Progenitor cell of endocrine pancreas (in vitro differentiated cells): ENCODE data around the gene SLC44A2. TPM values are rescaled to one million over a fixed set of nuclear protein-coding genes. Genes with fewer than 3 reads are reported as not detected.

Experiments
- DNase-seq: peaks from one replicate; pipeline ENCODE4 v3.0.0; 2021; ENCODE audit warnings: low spot score; ENCODE audit not compliant: unreplicated experiment
- H3K27ac Mint-ChIP-seq: 2 replicates; pipeline ENCODE4 v1.8.0; 2021; ENCODE audit warnings: mild to moderate bottlenecking, moderate library complexity, mixed read lengths
- H3K27me3 Mint-ChIP-seq: 2 replicates; pipeline ENCODE4 v1.8.0; 2021; ENCODE audit warnings: mixed read lengths
- H3K36me3 Mint-ChIP-seq: 2 replicates; pipeline ENCODE4 v1.8.0; 2022; ENCODE audit warnings: mixed read lengths; ENCODE audit not compliant: insufficient read depth
- H3K4me1 Mint-ChIP-seq: 2 replicates; pipeline ENCODE4 v1.8.0; 2021; ENCODE audit warnings: low read depth, mixed read lengths
- H3K4me3 Mint-ChIP-seq: 2 replicates; pipeline ENCODE4 v1.8.0; 2021; ENCODE audit warnings: low read depth, mild to moderate bottlenecking, moderate library complexity, mixed read lengths
- H3K9me3 Mint-ChIP-seq: 2 replicates; pipeline ENCODE4 v1.8.0; 2021; ENCODE audit warnings: low read depth, mixed read lengths
- CTCF ChIP-seq: fragments of 200-600 bp; sonication (generic); IDR thresholded peaks from one replicate; pipeline ENCODE4 v1.5.0; 2021; ENCODE audit warnings: antibody characterized with exemption, mild to moderate bottlenecking; ENCODE audit not compliant: unreplicated experiment
- total RNA-seq: library from RNA; stranded (reverse); gene quantifications from 2 replicates; pipeline ENCODE4 v1.2.1, GENCODE V29; 2021

SLC44A2 gene
- total RNA-seq, 1 donor from 2014 or later, result 164 TPM

- no peak for TF ChIP-seq CTCF
- Mint-ChIP-seq H3K9me3 (no peaks in the 10 kb centered on the region), H3K4me1 (peaks cover 12% of the 10 kb centered on the region), H3K27ac (no peak overlapping the region), H3K36me3 (no peaks in the 10 kb centered on the region), H3K4me3 (peak overlapping the region; percentile 58), H3K27me3 (peaks cover 5% of the 10 kb centered on the region)
- no peak for DNase-seq
Observed at GRCh38 chr19:10604460-10604980, 20.8 kb upstream of the SLC44A2 start.

GRCh38 chr19:10611907-10612306 lies 13.4 kb upstream of the SLC44A2 start:
- no peak for DNase-seq
- Mint-ChIP-seq H3K4me1 (no peaks in the 10 kb centered on the region), H3K36me3 (no peaks in the 10 kb centered on the region), H3K9me3 (no peaks in the 10 kb centered on the region), H3K27ac (no peak overlapping the region), H3K27me3 (no peaks in the 10 kb centered on the region), H3K4me3 (no peak overlapping the region)
- no peak for TF ChIP-seq CTCF

GRCh38 chr19:10612499-10613119 lies 12.7 kb upstream of the SLC44A2 start:
- Mint-ChIP-seq H3K4me1 (peaks cover 2% of the 10 kb centered on the region), H3K27ac (peak overlapping the region; percentile 64), H3K4me3 (no peak overlapping the region), H3K9me3 (no peaks in the 10 kb centered on the region), H3K36me3 (no peaks in the 10 kb centered on the region), H3K27me3 (no peaks in the 10 kb centered on the region)
- TF ChIP-seq CTCF, result no peak
- DNase-seq, result no peak

- Mint-ChIP-seq H3K36me3 (no peaks in the 10 kb centered on the region), H3K27ac (peak overlapping the region; percentile 38), H3K4me1 (peaks cover 3% of the 10 kb centered on the region)
Observed at GRCh38 chr19:10615429-10616023, 9.8 kb upstream of the SLC44A2 start.

More at GRCh38 chr19:10615429-10616023, 9.8 kb upstream of the SLC44A2 start:
- Mint-ChIP-seq H3K27me3 (no peaks in the 10 kb centered on the region), H3K4me3 (no peak overlapping the region), H3K9me3 (no peaks in the 10 kb centered on the region)
- no peak for DNase-seq
- no peak for TF ChIP-seq CTCF
